Measurements from ENCODE around the gene PVRIG.
"Not testable (repeated sequence)": the region's sequence is repeated elsewhere in the genome, so short reads cannot be mapped to it uniquely, and the experiment has no call there.

The PVRIG gene

GRCh38 chr7:100234660-100235317, 15.0 kb downstream of the PVRIG start:
- not testable (repeated sequence) for DNase-seq (ENCODE audit: low read depth)

GRCh38 chr7:100239975-100240374, 20.2 kb downstream of the PVRIG start:
- not testable (repeated sequence) for DNase-seq (ENCODE audit: low read depth)

- not testable (repeated sequence) for DNase-seq (ENCODE audit: low read depth)
Measured at GRCh38 chr7:100243385-100243784, 23.6 kb downstream of the PVRIG start.

- not testable (repeated sequence) for DNase-seq (ENCODE audit: low read depth)
Measured at GRCh38 chr7:100244988-100245605, 25.3 kb downstream of the PVRIG start.

- not testable (repeated sequence) for DNase-seq (ENCODE audit: low read depth)
Measured at GRCh38 chr7:100246121-100246864, 26.5 kb downstream of the PVRIG start.

GRCh38 chr7:100246865-100247137, 27.1 kb downstream of the PVRIG start:
- not testable (repeated sequence) for DNase-seq (ENCODE audit: low read depth)

- no peak for DNase-seq (ENCODE audit: low read depth)
Measured at GRCh38 chr7:100247152-100247757, 27.5 kb downstream of the PVRIG start.

GRCh38 chr7:100248483-100248882, 28.7 kb downstream of the PVRIG start:
- no peak for DNase-seq (ENCODE audit: low read depth)

GRCh38 chr7:100257017-100257416, 37.3 kb downstream of the PVRIG start:
- no peak for DNase-seq (ENCODE audit: low read depth)

GRCh38 chr7:100259984-100260383, 40.2 kb downstream of the PVRIG start:
- DNase-seq (ENCODE audit: low read depth) = not testable (repeated sequence)

GRCh38 chr7:100262896-100263295, 43.1 kb downstream of the PVRIG start:
- DNase-seq (ENCODE audit: low read depth) = not testable (repeated sequence)

- DNase-seq (ENCODE audit: low read depth) = not testable (repeated sequence)
Measured at GRCh38 chr7:100264223-100264622, 44.5 kb downstream of the PVRIG start.

- not testable (repeated sequence) for DNase-seq (ENCODE audit: low read depth)
Measured at GRCh38 chr7:100264669-100265165, 45.0 kb downstream of the PVRIG start.

GRCh38 chr7:100265851-100266250, 46.1 kb downstream of the PVRIG start:
- DNase-seq (ENCODE audit: low read depth) = not testable (repeated sequence)

GRCh38 chr7:100266576-100267354, 47.0 kb downstream of the PVRIG start:
- DNase-seq (ENCODE audit: low read depth) = no peak

- no peak for DNase-seq (ENCODE audit: low read depth)
Measured at GRCh38 chr7:100267648-100268047, 47.9 kb downstream of the PVRIG start.

- not testable (repeated sequence) for DNase-seq (ENCODE audit: low read depth)
Measured at GRCh38 chr7:100268882-100269281, 49.1 kb downstream of the PVRIG start.

- not testable (repeated sequence) for DNase-seq (ENCODE audit: low read depth)
Measured at GRCh38 chr7:100269306-100270045, 49.7 kb downstream of the PVRIG start.

- not testable (repeated sequence) for DNase-seq (ENCODE audit: low read depth)
Measured at GRCh38 chr7:100270046-100270918, 50.5 kb downstream of the PVRIG start.

Measured in GM04504 (cell line).